ENCODE data around the gene TRIM65.

TRIM65 gene

DNA sequence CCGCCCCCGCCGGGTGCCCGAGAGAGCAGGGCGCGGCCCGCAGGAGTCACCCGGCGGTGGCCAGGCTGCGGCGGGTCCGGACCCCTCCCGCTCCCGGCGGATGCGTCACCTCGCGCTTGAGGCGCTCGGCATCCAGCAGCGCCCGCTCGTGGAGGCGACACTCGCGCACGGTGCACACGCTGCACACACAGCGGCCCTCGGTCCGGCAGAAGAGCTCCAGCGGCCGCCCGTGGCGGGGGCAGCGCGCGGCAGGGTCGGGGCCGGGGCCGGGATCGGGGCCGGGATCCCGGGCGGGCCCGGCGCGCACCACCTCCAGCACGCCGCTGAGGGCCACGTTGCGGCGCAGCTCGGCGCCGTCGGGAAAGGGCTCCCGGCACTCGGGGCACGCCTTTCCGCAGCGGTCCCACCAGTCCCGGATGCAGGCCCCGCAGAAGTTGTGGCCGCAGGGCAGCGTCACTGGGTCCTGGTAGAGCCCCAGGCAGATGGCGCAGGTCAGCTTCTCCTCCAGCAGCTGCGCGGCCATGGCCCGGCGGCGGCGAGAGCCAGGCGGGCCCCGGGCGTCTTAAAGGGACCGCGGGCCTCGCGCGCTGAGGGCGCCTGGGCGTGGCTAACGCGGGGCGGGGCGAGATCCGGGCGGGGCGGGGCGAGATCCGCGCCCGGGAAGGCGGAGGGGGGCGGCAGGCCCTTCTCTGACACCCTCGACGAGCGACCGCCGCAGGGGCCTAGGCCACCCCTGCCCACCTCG, at the start of gene TRIM65:
Gene TRIM65 (minus strand): TSS at position 537 of the 745 bp plus-strand sequence. CDS start 14 bp downstream, at position 523.
- peak; percentile 91 for DNase-seq

- no peak for DNase-seq
Measured at GRCh38 chr17:75945211-75945610, 48.5 kb upstream of the TRIM65 start.

- DNase-seq, result no peak
Measured at GRCh38 chr17:75943491-75943890, 46.7 kb upstream of the TRIM65 start.

GRCh38 chr17:75942473-75942872, 45.7 kb upstream of the TRIM65 start:
- no peak for DNase-seq

- DNase-seq, result no peak
Measured at GRCh38 chr17:75941442-75941819, 44.7 kb upstream of the TRIM65 start.

GRCh38 chr17:75940727-75941441, 44.1 kb upstream of the TRIM65 start, which contains the start of gene FBF1:
Gene FBF1, minus strand, starts transcription at chr17:75941042. Its CDS starts 2,893 bp downstream, at chr17:75938149.
- DNase-seq, result peak; percentile 96

DNA sequence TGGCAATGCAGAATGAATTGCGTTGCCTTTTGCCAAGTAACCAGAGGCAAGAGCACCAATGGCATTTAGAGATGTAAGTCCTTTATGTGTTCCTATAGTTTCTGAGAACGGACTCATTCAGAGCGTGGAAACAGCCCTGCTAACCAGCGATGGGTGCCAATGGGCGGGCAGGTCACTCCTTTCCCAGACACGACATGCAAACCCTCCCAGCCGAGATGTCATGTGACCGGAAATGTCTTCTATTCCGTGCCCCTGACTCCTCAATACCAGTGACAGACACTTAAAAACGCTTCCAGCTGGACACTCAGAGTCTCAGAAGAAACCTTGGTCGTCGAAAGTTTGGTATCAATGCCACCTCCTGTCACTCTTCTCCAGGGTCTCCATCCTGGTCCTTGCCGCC, 40.9 kb upstream of the TRIM65 start:
- DNase-seq, result no peak

- DNase-seq, result peak; percentile 50
Measured at GRCh38 chr17:75933808-75934207, 37.1 kb upstream of the TRIM65 start.

DNA sequence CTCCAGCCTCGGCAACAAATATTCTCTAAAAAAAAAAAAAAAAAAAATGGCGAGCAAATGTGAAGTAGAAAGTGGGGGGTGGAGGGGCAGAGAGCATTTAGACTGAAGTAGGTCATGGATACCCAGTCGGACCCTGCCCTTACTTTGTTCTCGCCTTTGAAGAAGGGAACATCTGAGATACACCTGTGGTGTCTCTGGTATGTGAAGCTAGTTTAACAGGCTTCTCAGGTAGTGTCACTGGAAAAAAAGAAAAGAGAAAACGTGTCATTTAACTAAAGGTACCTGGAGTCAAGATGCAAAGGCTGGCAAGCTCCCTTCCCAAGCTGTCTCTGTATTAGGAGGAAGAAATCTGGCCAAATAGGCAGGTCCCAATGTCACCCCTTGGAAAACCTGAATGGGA, 36.1 kb upstream of the TRIM65 start:
- no peak for DNase-seq

- no peak for DNase-seq
Measured at GRCh38 chr17:75931062-75931461, 34.3 kb upstream of the TRIM65 start.

DNA sequence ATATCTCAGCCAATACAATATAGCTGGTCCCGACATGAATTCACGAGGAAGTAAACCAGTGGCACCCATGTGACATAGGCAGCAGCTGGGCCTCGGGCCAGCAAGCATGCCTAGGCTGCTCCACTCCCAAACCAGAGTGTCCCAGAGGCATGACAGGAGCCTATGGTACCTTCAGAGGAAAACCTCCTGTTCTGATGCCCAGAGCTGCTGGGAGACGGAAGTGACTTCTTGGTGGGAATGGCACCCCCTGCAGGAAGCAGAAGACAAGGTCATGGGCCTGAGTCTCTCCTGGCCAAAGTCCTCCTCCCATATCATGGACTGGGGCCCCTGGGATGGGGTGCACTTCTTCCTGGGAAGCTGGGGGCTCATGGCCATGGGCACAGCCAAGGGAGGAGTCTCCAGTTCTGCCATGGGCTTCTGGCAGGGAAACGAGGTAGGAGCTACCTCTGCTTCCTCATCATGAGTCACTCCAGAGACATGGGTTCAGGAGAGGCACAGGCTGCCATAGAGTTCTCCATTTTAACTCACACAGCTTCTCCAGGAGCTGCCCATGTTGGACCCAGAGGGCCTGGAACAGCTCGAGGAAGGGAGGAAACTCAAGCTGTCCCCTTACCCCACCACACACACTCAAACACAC, 30.7 kb upstream of the TRIM65 start:
- DNase-seq, result no peak

- DNase-seq, result no peak
Measured at GRCh38 chr17:75926456-75926855, 29.7 kb upstream of the TRIM65 start.

GRCh38 chr17:75925912-75926311, 29.2 kb upstream of the TRIM65 start:
- no peak for DNase-seq

DNA sequence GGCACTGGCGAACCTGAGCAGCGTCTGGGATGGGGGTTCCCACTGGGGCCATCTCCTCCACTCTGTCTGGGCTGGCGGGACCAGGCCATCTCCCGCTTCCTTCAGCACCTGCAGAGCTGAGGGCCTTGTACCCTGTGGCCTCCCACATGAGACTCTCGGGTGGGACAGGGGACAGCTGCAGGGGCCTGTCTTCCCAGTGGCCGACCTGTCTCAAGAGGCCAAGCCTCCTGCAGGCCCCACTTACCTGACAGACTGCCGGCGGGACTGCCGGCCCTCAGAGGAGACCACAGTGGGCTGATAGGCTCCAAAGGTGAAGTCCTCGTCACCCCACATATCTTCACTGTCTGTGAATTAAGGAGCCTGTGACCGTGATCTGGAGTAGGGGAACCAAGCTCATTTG, 28.4 kb upstream of the TRIM65 start:
- no peak for DNase-seq

- DNase-seq, result no peak
Measured at GRCh38 chr17:75922963-75923874, 26.5 kb upstream of the TRIM65 start.

GRCh38 chr17:75922173-75922961, 25.6 kb upstream of the TRIM65 start:
- no peak for DNase-seq

GRCh38 chr17:75921596-75921995, 24.8 kb upstream of the TRIM65 start:
- DNase-seq, result no peak

GRCh38 chr17:75920045-75920560, 23.4 kb upstream of the TRIM65 start:
- DNase-seq, result no peak

- no peak for DNase-seq
Measured at GRCh38 chr17:75919611-75920010, 22.9 kb upstream of the TRIM65 start.

GRCh38 chr17:75917917-75918445, 21.2 kb upstream of the TRIM65 start:
- DNase-seq, result no peak
